IgD-negative memory B cell (primary cell): Measurements from ENCODE around the gene PODNL1. TPM values are rescaled to one million over a fixed set of nuclear protein-coding genes. Genes with fewer than 3 reads are reported as not detected.

Experiments
- H3K27ac Mint-ChIP-seq, 3 donors: one replicate each; pipeline ENCODE4 v1.8.0; 2020 to 2022; ENCODE audit warnings: mild to moderate bottlenecking in 3 of 3, mixed read lengths in 3 of 3, moderate library complexity in 1 of 3
- H3K27me3 Mint-ChIP-seq: one replicate; pipeline ENCODE4 v1.8.0; 2021; ENCODE audit warnings: mixed read lengths
- H3K36me3 Mint-ChIP-seq: one replicate; pipeline ENCODE4 v1.8.0; 2020; ENCODE audit warnings: mild to moderate bottlenecking, mixed read lengths
- H3K4me1 Mint-ChIP-seq, 3 donors: one replicate each; pipeline ENCODE4 v1.8.0; 2020 to 2022; ENCODE audit warnings: mixed read lengths in 3 of 3, mild to moderate bottlenecking in 1 of 3
- H3K4me3 Mint-ChIP-seq, 4 donors: one replicate each; pipeline ENCODE4 v1.8.0; 2020 to 2022; ENCODE audit warnings: mild to moderate bottlenecking in 4 of 4, mixed read lengths in 4 of 4, moderate library complexity in 3 of 4
- H3K9me3 Mint-ChIP-seq, 3 donors: one replicate each; pipeline ENCODE4 v1.8.0; 2020 to 2021; ENCODE audit warnings: mixed read lengths in 3 of 3, mild to moderate bottlenecking in 1 of 3
- polyA plus RNA-seq: library from polyadenylated mRNA; unstranded; fragments of 300-500 nt; fragmentation: Illumina TruSeq; gene quantifications from one replicate; pipeline ENCODE4 v1.2.3, GENCODE V29; 2021

Gene PODNL1
- polyA plus RNA-seq, 1 donor from 2014 or later, result not detected

DNA sequence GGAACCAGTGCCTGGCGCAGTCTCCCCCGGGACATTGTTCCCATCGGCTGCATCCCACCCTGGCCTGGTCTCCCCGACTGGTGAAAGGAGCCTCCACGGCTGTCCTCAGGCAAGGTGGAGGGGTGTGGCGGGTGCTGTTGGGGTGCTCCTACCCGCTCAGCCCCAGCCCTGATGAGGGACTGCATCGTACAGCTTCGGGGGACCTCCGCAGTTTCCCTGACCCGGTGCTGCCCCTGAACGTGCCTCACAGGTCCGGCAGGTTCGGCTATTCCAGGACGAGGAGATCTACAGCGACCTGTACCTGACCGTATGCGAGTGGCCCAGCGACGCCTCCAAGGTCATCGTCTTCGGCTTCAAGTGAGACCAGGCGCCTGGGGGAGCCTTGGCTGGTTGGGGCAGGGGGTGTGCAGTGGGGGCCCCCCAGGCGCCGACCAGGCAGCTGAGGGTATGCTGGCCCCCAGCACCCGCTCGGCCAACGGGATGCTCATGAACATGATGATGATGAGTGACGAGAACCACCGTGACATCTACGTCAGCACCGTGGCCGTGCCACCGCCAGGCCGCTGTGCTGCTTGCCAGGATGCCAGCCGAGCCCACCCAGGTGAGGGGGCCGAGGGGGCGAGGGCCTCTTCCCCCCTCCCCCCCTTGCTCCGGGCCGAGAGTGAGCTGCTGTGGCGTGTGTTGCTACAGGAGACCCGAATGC is 17.6 kb upstream of the PODNL1 start:
- H3K4me1 Mint-ChIP-seq, result peaks cover 0 to 11% (median 11%) of the 10 kb centered on the region in 3 donors
- no peaks in the 10 kb centered on the region for H3K36me3 Mint-ChIP-seq
- peak overlapping the region in 1 of 3 donors; percentile 27 for H3K27ac Mint-ChIP-seq
- no peaks in the 10 kb centered on the region for H3K9me3 Mint-ChIP-seq
- H3K4me3 Mint-ChIP-seq, result peak overlapping the region in 1 of 4 donors; percentile 87
- no peaks in the 10 kb centered on the region for H3K27me3 Mint-ChIP-seq

DNA sequence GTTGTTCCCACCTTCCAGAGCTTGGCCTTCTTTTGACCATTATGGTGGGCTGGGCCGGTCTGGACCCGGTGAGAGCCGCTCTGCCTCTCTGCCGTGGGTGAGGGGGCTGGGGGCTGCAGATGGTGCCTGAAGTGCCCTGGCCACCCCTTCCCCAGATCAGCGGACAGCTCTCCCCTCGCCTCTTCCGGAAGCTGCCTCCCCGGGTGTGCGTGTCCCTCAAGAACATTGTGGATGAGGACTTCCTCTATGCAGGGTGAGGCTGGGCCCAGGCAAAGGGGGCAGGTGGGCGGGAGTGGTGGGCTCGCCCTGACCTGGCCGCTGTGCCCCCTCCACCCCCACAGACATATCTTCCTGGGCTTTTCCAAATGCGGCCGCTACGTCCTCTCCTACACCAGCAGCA is 16.0 kb upstream of the PODNL1 start:
- peaks cover 0 to 11% (median 10%) of the 10 kb centered on the region in 3 donors for H3K4me1 Mint-ChIP-seq

DNA sequence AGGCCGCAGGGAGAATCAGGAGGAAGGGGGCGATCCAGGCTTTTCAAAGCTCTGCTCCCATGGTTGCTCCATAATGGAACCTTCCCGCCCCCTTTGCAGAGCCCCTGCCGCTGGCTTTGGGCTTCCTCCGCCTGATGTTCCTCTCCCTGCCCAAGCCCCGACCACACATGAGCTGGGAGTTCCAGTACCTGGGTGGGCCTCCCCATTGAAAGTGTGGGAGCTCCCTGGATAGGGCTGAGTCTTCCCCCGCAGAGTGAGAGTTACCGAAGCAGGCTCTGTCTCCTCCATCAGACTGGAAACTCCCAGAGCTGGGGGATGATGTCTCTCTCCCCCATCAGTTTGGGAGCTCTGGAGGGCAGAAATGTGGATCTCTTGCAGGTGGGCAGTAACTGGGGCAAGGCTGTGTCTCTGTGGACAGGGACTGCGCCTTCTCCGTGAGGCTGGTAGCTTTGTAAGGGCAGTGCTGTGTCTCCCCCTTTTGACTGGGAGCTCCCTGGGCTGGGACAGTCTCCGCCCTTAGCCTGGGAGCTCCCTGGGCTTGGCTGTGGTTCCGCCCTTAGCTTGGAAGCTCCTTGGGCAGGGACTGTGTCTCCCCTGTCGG is 14.8 kb upstream of the PODNL1 start:
- Mint-ChIP-seq H3K27ac (peak overlapping the region in 2 of 3 donors; percentile 51 to 76), H3K27me3 (no peaks in the 10 kb centered on the region), H3K4me3 (peak overlapping the region; percentile 81 to 87 (median 86)), H3K4me1 (peaks cover 0 to 11% (median 8%) of the 10 kb centered on the region in 3 donors), H3K36me3 (no peaks in the 10 kb centered on the region), H3K9me3 (no peaks in the 10 kb centered on the region)

More for the DNA sequence above, 16.0 kb upstream of the PODNL1 start:
- Mint-ChIP-seq H3K36me3 (no peaks in the 10 kb centered on the region), H3K27me3 (no peaks in the 10 kb centered on the region), H3K9me3 (no peaks in the 10 kb centered on the region), H3K27ac (peak overlapping the region in 1 of 3 donors; percentile 51), H3K4me3 (peak overlapping the region; percentile 52 to 87 (median 84))

DNA sequence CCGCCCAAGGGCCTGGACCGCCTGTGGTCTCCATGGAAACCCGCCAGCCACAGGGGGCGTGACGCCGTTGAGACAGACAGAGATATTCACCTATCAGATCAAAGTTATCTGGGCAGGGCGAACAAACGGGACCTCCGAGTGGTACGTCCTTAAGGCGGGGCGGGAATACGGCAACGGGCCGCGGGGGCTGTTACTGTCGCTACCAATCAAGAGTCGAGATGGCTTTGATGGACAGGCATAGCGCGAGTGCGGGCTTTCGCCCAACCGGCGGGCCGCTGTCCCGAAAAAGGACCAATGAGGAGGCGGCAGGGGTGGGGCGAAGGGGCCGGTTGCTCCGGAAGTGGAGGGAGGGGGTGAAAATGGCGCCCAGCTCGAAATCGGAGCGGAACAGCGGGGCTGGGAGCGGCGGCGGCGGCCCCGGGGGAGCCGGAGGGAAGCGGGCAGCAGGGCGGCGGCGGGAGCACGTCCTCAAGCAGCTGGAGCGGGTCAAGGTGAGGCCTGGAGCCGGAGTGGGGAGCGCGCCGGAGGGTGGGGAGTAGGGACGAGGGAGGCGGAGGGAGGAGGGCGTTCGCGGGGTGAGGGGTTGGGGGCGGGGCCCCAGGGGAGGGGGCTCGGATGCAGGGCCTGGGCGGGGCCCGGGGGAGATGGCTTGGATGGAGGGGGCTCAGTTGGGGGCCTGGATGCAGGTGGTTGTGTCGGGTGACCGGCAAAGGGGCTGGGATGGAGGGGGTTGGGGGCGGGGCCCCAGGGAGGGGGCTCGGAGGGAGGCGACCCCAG is 14.1 kb upstream of the PODNL1 start, which contains the start of gene DCAF15:
TSS of gene DCAF15 (plus strand) at position 356 of the 777 bp plus-strand sequence. CDS start at position 360, 4 bp downstream.
- H3K4me3 Mint-ChIP-seq, result peak within 1 kb of the TSS; percentile 87 to 99 (median 94)
- H3K27ac Mint-ChIP-seq, result peak within 1 kb of the TSS; percentile 66 to 97 (median 96)
- no peaks in the 10 kb centered on the region for H3K36me3 Mint-ChIP-seq
- H3K27me3 Mint-ChIP-seq, result no peaks in the 10 kb centered on the region
- peaks cover 0 to 11% (median 8%) of the 10 kb centered on the region in 3 donors for H3K4me1 Mint-ChIP-seq
- H3K9me3 Mint-ChIP-seq, result no peaks in the 10 kb centered on the region

DNA sequence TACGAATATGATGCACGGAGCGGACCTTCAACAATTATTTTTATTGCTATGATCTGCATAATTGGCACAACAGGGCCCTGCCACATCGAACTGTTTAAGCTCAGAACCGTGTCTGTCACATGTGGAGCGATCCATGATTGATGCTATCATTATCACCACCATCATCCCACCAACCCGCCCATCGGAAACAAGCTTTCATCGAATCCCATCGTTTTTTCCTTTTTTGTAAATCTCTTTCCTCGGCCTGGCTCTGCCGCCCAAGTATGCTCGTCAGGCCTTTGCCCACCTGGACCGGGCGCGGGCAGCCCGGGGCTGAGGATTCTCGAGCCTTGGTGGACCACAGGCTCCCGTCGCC is 13.6 kb upstream of the PODNL1 start:
- Mint-ChIP-seq H3K9me3 (no peaks in the 10 kb centered on the region), H3K4me3 (peak overlapping the region; percentile 76 to 99 (median 94)), H3K27ac (peak overlapping the region; percentile 66 to 97 (median 96)), H3K36me3 (no peaks in the 10 kb centered on the region), H3K4me1 (peaks cover 0 to 11% (median 8%) of the 10 kb centered on the region in 3 donors), H3K27me3 (no peaks in the 10 kb centered on the region)

- H3K27ac Mint-ChIP-seq, result no peak overlapping the region
- H3K9me3 Mint-ChIP-seq, result no peaks in the 10 kb centered on the region
- H3K36me3 Mint-ChIP-seq, result no peaks in the 10 kb centered on the region
- no peaks in the 10 kb centered on the region for H3K27me3 Mint-ChIP-seq
- no peak overlapping the region for H3K4me3 Mint-ChIP-seq
- peaks cover 0 to 11% (median 8%) of the 10 kb centered on the region in 3 donors for H3K4me1 Mint-ChIP-seq
These were observed 12.8 kb upstream of the PODNL1 start for GRCh38 chr19:13951043-13951442.

GRCh38 chr19:13946414-13946813 is 8.2 kb upstream of the PODNL1 start:
- H3K9me3 Mint-ChIP-seq, result no peaks in the 10 kb centered on the region
- no peaks in the 10 kb centered on the region for H3K36me3 Mint-ChIP-seq
- H3K27ac Mint-ChIP-seq, result no peak overlapping the region

DNA sequence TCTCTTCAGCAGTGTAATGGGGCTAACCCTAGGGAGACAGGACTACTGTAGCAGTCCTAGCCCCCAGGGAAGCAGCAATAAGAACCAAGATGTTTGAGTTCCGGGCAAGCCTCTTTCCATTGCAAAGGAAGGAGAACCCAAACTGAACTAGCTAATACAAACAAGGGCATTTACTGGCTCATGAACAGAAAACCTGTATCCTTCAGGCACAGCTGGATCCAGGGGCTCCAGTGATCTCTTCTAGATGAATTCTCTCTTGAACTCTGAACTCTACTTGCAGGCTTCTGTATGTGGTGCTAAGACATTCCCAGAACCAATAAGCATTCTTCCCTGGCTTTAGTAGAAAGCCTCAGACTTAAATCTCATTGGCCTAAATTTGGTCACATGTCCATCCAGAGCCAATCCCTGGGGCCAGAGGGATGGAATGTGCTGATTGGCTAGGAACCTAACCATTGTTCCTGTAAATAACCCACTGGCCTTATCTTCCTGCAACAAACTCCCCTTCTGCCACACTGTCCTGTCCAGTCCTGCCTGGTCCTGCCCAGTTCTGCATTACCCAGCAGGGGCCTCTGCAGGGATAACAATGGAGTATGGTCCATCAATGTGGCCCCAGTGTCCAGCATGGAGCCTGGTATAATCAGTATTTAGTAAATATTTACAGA is 3.9 kb upstream of the PODNL1 start:
- Mint-ChIP-seq H3K9me3 (no peaks in the 10 kb centered on the region), H3K27me3 (peaks cover 2% of the 10 kb centered on the region), H3K4me1 (no peaks in the 10 kb centered on the region), H3K4me3 (no peak overlapping the region), H3K27ac (no peak overlapping the region), H3K36me3 (peaks cover 2% of the 10 kb centered on the region)

More at GRCh38 chr19:13946414-13946813, 8.2 kb upstream of the PODNL1 start:
- Mint-ChIP-seq H3K4me1 (no peaks in the 10 kb centered on the region), H3K4me3 (no peak overlapping the region), H3K27me3 (no peaks in the 10 kb centered on the region)

DNA sequence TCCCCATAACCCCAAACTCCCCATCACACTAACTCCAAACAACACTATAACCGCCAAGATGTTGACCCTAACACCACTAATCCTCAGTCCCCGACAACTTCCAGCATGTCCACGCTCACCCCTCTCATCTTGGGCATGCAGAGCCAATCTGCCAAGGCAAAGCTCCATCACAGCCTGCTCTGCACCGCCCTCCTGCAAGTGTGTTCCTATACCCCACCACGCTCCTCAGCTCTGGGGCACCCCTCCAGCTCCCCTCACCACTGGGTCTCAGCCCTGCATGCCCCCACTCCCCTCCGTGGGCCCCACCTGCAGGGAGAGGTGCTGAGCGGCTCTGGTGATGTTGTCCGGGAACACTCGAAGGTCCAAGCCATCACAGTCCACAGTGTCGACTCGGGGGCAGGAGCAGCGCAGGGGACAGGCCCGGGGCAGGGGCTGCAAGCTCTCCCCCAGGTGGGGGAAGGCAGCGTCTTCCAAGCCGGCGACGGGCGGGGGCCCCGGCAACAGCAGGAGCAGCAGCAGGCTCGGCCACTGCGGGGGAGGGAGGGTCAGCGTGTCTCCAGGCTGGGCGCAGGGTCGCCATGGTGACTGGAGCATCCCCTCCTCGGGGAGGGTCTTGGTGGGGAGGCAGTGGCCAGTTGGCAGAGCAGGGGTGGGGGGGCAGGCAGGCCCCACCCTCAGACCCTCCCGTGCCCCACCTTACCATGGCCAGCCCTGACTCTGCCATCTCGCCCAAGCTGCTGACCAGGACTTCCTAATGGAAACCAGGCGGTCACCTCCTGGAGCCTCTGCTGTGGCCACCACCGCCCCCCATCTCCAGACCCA is 527 bp downstream of the PODNL1 start:
- H3K4me1 Mint-ChIP-seq, result peaks cover 0 to 3% (median 0%) of the 10 kb centered on the region in 3 donors
- no peak overlapping the region for H3K4me3 Mint-ChIP-seq
- peaks cover 2% of the 10 kb centered on the region for H3K36me3 Mint-ChIP-seq
- no peaks in the 10 kb centered on the region for H3K9me3 Mint-ChIP-seq
- H3K27ac Mint-ChIP-seq, result no peak overlapping the region
- peaks cover 11% of the 10 kb centered on the region for H3K27me3 Mint-ChIP-seq

- H3K4me1 Mint-ChIP-seq, result peaks cover 0 to 3% (median 0%) of the 10 kb centered on the region in 3 donors
- peaks cover 2% of the 10 kb centered on the region for H3K36me3 Mint-ChIP-seq
- peaks cover 11% of the 10 kb centered on the region for H3K27me3 Mint-ChIP-seq
- H3K4me3 Mint-ChIP-seq, result no peak overlapping the region
- no peak overlapping the region for H3K27ac Mint-ChIP-seq
- H3K9me3 Mint-ChIP-seq, result no peaks in the 10 kb centered on the region
These were observed 2.3 kb downstream of the PODNL1 start for GRCh38 chr19:13935765-13936510.

DNA sequence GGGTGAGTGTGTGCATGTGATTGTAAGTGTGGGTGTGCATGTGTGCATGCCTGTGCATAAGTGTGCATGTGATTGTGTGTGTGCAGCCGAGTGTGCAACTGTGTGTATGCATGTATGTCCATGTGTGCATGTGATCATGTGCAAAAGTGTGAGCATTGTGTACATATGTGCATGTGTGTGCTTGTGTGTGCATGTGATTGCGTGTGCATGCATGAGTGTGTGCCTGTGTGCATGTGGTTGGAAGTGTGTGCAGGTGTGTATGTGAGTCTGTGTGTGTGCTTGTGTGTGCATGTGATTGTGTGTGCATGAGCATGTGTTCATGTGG is 3.5 kb downstream of the PODNL1 start:
- H3K4me1 Mint-ChIP-seq, result peaks cover 0 to 3% (median 0%) of the 10 kb centered on the region in 3 donors
- H3K27ac Mint-ChIP-seq, result peak overlapping the region in 1 of 3 donors; percentile 29
- H3K9me3 Mint-ChIP-seq, result no peaks in the 10 kb centered on the region
- peaks cover 11% of the 10 kb centered on the region for H3K27me3 Mint-ChIP-seq
- peaks cover 2% of the 10 kb centered on the region for H3K36me3 Mint-ChIP-seq
- no peak overlapping the region for H3K4me3 Mint-ChIP-seq

GRCh38 chr19:13932911-13933393 is 5.3 kb downstream of the PODNL1 start:
- peaks cover 0 to 3% (median 0%) of the 10 kb centered on the region in 3 donors for H3K4me1 Mint-ChIP-seq
- H3K9me3 Mint-ChIP-seq, result no peaks in the 10 kb centered on the region
- peaks cover 11% of the 10 kb centered on the region for H3K27me3 Mint-ChIP-seq
- no peak overlapping the region for H3K4me3 Mint-ChIP-seq
- H3K27ac Mint-ChIP-seq, result no peak overlapping the region
- peaks cover 5% of the 10 kb centered on the region for H3K36me3 Mint-ChIP-seq

DNA sequence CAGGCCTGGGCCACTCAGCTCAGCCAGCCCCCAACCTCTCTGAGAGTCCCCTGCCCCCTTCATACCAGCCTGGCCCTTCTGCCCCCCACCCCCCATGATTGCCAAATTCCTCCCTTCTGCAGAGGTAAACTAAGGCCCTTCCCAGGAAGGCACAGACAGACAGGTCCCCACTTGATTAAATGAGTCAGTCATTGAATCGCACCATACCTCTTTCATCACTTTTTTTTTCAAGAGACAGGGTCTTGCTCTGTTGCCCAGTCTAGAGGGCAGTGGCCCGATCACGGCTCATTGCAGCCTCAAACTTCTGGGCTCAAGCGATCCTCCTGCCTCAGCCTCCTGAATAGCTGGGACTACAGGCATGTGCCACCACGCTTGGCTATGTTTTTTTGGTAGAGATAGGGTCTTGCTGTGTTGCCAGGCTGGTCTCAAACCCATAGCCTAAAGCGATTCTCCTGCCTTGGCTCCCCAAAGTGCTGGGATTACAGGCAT is 6.0 kb downstream of the PODNL1 start:
- Mint-ChIP-seq H3K9me3 (no peaks in the 10 kb centered on the region), H3K27ac (no peak overlapping the region), H3K4me3 (no peak overlapping the region), H3K36me3 (peaks cover 3% of the 10 kb centered on the region), H3K4me1 (peaks cover 0 to 3% (median 0%) of the 10 kb centered on the region in 3 donors), H3K27me3 (peaks cover 9% of the 10 kb centered on the region)
